ACHN (cell line): ENCODE data around the gene TEX14.
"Not testable (repeated sequence)": the region's sequence is repeated elsewhere in the genome, so short reads cannot be mapped to it uniquely, and the experiment has no call there.

ENCODE experiments used
- DNase-seq: peaks from one replicate; pipeline ENCODE4 v3.0.0-alpha.2; 2015
- in situ Hi-C: cut with HindIII; loops from 2 replicates; pipeline ENCODE4 v1.10.0; 2017; ENCODE audit warnings: low sequenced_read_pairs, low pct_ligation_motif_present, low pct_unique_long_range_greater_than_20kb

The TEX14 gene

GRCh38 chr17:58664302-58664701 is 27.5 kb downstream of the TEX14 start:
- no peak for DNase-seq
- in situ Hi-C loops = no loop called here

- in situ Hi-C loops = no loop called here
- no peak for DNase-seq
These were observed 30.3 kb downstream of the TEX14 start for GRCh38 chr17:58661499-58661898.

DNA sequence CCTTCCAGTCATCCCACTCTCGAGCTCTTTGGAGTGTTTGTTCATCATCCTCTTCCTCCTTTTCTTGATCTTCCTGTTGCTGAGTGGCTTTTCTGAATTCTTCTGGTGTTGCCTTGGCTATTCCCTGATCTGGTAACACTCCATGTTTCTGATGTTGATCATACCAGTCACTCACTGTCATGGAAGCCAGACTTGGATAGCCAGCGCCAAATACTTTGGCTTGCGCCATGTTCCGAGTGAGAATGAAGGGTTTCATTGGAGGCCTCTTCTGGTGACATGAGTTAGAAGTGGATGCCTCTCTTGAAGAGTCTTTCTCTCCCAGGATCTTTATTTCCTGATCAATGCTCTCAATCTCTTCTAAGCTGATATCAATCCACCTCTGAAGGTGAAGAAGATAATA is 31.2 kb downstream of the TEX14 start:
- DNase-seq = no peak
- in situ Hi-C loops = no loop called here

DNA sequence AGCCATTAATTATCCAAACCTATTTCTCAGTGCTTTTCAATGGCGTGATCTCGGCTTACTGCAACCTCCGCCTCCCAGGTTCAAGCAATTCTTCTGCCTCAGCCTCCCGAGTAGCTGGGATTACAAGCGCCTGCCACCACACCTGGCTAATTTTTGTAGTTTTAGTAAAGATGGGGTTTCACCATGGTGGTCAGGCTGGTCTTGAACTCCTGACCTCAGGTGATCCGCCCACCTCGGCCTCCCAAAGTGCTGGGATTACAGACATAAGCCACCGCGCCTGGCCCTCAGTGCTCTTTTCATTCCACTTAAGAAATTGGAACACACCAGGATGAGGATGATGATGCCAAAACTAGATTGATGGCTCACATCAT is 32.1 kb downstream of the TEX14 start:
- in situ Hi-C loops, DNase-seq: not testable (repeated sequence)

- DNase-seq = peak; percentile 98
- in situ Hi-C loops = no loop called here
These were observed 32.8 kb downstream of the TEX14 start for GRCh38 chr17:58658804-58659713.

DNA sequence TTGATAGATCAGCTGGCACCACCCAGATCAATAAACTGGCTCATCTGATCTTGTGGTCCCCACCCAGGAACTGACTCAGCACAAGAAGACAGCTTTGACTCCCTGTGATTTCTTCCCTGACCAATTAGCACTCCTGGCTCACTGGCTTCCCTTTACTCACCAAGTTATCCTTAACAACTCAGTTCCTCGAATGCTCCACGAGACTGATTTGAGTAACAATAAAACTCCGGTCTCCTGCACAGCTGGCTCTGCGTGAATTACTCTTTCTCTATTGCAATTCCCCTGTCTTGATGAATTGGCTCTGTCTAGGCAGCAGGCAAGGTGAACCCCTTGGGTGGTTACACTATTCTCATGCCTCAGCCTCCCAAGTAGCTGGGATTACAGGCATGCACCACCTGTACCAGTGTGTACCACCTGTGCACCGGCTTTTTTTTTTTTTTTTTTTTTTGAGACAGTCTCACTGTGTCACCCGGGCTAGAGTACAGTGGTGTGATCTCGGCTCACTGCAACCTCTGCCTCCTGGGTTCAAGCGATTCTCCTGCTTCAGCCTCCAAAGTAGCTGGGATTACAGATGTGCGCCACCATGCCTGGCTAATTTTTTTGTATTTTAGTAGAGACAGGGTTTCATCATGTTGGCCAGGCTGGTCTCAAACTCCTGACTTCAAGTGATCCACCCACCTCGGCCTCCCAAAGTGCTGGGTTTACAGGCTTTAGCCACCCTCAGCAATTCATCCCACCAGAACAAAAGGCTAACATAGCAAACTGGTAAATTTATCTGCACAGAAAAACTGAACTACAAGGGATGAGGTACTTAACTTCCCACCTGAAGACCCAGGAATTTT is 33.7 kb downstream of the TEX14 start:
- DNase-seq, in situ Hi-C loops: not testable (repeated sequence)

DNA sequence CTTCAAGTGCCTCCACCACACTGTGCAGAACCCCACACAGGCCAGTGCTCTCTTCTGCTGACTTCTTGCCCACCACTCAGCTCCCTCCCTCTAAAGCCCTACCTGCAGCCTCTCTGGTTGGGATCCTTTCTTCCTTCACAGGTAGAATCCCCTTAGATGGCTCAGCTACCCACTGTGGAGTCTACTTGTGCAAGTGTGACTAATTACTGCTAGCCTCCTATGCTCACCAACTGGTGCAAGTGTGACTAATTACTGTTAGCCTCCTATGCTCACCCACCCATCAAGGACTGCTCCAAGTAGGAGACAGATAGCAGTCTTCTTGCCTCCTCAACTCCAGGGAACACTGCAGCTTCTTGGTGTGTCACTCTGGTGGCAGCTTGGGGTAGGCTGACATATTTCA is 43.6 kb downstream of the TEX14 start:
- in situ Hi-C loops = no loop called here
- DNase-seq = no peak

- DNase-seq = peak; percentile 84
- in situ Hi-C loops = no loop called here
These were observed 48.7 kb downstream of the TEX14 start for GRCh38 chr17:58643147-58643546.

DNA sequence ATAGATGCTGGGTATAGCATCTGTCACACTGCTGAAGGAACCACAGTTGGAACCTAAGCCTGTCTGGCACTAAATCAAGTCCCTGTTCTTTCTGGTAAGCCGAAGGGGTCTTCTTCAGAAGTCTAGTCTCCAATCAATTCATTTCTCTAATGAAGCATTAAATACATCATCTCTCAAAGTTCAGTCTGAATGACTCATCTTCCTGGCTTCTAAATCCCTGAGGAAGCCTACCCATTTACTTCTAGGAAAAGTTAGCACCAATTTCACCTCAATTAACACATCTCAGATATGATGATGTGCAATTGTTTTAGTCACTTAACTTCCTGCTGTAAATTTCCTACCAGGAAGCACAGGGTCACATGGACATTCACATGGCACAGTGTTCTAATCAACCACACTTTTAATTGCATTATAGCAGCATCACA is 49.9 kb downstream of the TEX14 start:
- in situ Hi-C loops = no loop called here
- DNase-seq = peak; percentile 14

- in situ Hi-C loops = no loop called here
- DNase-seq = no peak
These were observed 51.6 kb downstream of the TEX14 start for GRCh38 chr17:58640202-58640601.

DNA sequence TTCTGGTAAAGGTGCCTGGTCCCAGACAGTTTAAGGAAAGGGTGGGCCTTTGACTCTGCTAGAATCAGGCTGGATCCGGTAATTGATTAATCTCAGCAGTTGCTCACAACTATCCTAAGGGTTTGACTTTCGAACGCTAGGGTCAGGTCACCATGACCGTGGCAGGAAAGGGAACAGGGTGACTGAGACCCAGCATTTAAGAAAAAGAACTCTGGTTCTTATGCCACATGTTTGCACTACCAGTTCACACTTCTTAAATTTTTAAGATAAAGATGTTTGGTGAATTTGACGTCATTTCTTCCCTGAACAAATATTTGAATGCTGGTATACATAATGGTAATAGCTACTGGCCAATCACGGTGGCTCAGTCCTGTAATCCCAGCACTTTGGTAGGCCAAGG is 52.2 kb downstream of the TEX14 start:
- DNase-seq = no peak
- in situ Hi-C loops = no loop called here

DNA sequence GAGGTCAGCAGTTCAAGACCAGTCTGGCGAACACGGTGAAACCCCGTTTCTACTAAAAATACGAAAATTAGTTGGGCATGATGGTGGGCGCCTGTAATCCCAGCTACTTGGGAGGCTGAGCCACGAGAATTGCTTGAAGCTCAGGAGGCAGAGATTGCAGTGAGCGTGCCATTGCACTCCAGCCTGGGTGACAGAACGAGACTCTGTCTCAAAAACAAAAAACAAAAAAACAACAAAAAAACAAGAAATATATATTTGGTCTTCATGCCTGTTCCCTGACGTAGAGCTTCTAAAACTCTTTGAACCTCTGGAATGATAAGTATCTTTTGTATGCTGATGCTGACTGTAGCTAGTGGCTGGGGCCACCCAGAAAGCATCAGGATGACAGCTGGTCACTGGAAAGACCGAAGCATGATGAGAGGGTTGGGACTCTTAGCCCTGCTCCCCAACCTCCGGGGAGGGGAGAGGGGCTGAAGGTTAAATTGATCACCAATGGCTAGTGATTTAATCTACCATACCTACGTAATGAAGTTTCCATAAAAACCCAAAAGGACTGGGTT is 54.8 kb downstream of the TEX14 start:
- in situ Hi-C loops = no loop called here
- DNase-seq = no peak

- in situ Hi-C loops = no loop called here
- DNase-seq = no peak
These were observed 59.2 kb downstream of the TEX14 start for GRCh38 chr17:58632324-58633314.

GRCh38 chr17:58631523-58632323 is 60.1 kb downstream of the TEX14 start:
- peak; percentile 99 for DNase-seq
- in situ Hi-C loops = no loop called here

- no peak for DNase-seq
These were observed 60.8 kb downstream of the TEX14 start for GRCh38 chr17:58630883-58631522.

DNA sequence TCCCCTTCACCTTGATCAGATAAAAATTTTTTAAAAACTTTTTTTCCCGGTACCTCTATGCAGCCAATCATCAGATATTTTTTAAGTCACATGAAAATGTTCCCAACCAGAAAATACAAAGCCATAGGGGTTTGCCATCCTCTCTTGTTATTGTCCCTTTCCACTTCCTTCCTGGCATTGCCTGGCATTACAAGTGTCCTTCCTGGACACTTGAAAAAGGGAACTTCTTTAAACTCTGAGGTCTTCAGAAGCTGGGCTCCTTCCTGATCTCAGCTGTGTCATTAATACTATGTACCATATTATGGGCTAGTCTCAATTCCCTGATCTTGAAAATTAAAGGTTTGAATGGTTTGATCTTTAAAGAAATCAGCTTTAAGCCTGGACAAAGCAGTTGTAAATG is 64.9 kb downstream of the TEX14 start:
- no peak for DNase-seq
- in situ Hi-C loops = no loop called here

More at GRCh38 chr17:58630883-58631522, 60.8 kb downstream of the TEX14 start:
- in situ Hi-C loops = no loop called here

- no peak for DNase-seq
- in situ Hi-C loops = no loop called here
These were observed 67.1 kb downstream of the TEX14 start for GRCh38 chr17:58624751-58625150.
